ENCODE data around the gene SLC66A2. TPM values are rescaled to one million over a fixed set of nuclear protein-coding genes. Genes with fewer than 3 reads are reported as not detected.
"Not testable (repeated sequence)": the region's sequence is repeated elsewhere in the genome, so short reads cannot be mapped to it uniquely, and the experiment has no call there.

SLC66A2 gene
- polyA plus RNA-seq, 1 donor from 2014 or later = 30.3 TPM

DNA sequence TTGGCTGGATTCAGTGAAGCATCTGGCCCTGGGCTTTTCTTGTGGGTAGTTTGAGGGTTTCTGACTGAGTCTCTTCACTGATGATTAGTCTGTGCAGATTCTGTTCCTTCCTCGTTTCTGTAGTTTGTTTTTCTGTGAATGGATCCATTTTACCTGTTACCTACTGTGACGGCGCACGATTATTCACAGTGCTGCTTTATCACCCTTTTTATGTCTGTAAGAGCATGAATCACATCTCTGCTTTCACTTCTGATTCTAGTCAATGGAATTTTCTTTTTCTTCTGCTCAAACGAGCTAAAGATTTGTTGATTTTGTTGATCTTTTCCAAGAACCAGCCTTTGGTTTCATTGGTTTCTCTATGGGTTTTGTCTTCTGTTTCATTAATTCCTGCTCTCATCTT, 60.8 kb downstream of the SLC66A2 start:
- H3K9me3 Mint-ChIP-seq = peaks cover 15 to 48% (median 36%) of the 10 kb centered on the region in 3 donors
- no peaks in the 10 kb centered on the region for H3K36me3 Mint-ChIP-seq
- no peaks in the 10 kb centered on the region for H3K4me1 Mint-ChIP-seq
- no peaks in the 10 kb centered on the region for H3K27me3 Mint-ChIP-seq
- no peak overlapping the region for H3K27ac Mint-ChIP-seq
- peak overlapping the region in 1 of 4 donors; percentile 30 for H3K4me3 Mint-ChIP-seq

- Mint-ChIP-seq H3K4me3 (peak overlapping the region in 1 of 4 donors; percentile 55), H3K9me3 (peaks cover 9 to 40% (median 27%) of the 10 kb centered on the region in 3 donors), H3K36me3 (no peaks in the 10 kb centered on the region), H3K27me3 (no peaks in the 10 kb centered on the region), H3K27ac (no peak overlapping the region), H3K4me1 (no peaks in the 10 kb centered on the region)
These were observed 61.9 kb downstream of the SLC66A2 start for GRCh38 chr18:79889569-79889968.

DNA sequence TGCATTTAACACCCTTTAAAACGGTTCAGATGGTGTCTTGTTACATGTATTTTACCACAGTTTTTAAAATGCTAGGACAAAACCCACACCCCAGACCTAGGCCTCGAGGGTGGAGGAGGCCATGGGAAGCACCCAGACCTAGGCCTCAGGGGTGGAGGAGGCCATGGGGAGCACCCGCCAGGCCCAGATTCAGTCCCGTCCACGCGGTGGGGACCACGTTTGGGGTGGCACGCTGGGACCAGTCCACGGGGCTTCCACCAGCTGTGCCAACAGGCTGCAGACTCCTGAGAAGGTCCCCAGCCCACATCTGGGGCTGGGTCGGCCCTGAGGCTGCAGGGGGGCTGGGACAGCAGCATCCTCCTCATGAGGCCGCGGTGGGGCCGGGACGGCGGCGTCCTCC, 63.4 kb downstream of the SLC66A2 start:
- Mint-ChIP-seq H3K9me3 (peaks cover 6 to 28% (median 21%) of the 10 kb centered on the region in 3 donors), H3K4me1 (no peaks in the 10 kb centered on the region), H3K36me3 (no peaks in the 10 kb centered on the region), H3K4me3 (no peak overlapping the region), H3K27ac (no peak overlapping the region), H3K27me3 (no peaks in the 10 kb centered on the region)

- H3K4me3 Mint-ChIP-seq = no peak overlapping the region
- no peak overlapping the region for H3K27ac Mint-ChIP-seq
- no peaks in the 10 kb centered on the region for H3K36me3 Mint-ChIP-seq
- peaks cover 6 to 23% (median 21%) of the 10 kb centered on the region in 3 donors for H3K9me3 Mint-ChIP-seq
- no peaks in the 10 kb centered on the region for H3K4me1 Mint-ChIP-seq
- no peaks in the 10 kb centered on the region for H3K27me3 Mint-ChIP-seq
These were observed 64.1 kb downstream of the SLC66A2 start for GRCh38 chr18:79887181-79888000.

- H3K36me3 Mint-ChIP-seq = no peaks in the 10 kb centered on the region
- H3K4me1 Mint-ChIP-seq = no peaks in the 10 kb centered on the region
- no peak overlapping the region for H3K4me3 Mint-ChIP-seq
- no peaks in the 10 kb centered on the region for H3K27me3 Mint-ChIP-seq
- H3K27ac Mint-ChIP-seq = no peak overlapping the region
- H3K9me3 Mint-ChIP-seq = peaks cover 3 to 13% (median 10%) of the 10 kb centered on the region in 3 donors
These were observed 66.3 kb downstream of the SLC66A2 start for GRCh38 chr18:79884963-79885728.

GRCh38 chr18:79884294-79884962, 67.0 kb downstream of the SLC66A2 start:
- H3K9me3 Mint-ChIP-seq = peaks cover 3 to 8% (median 5%) of the 10 kb centered on the region in 3 donors
- H3K27ac Mint-ChIP-seq = no peak overlapping the region
- H3K36me3 Mint-ChIP-seq = no peaks in the 10 kb centered on the region
- H3K4me3 Mint-ChIP-seq = no peak overlapping the region
- no peaks in the 10 kb centered on the region for H3K4me1 Mint-ChIP-seq
- H3K27me3 Mint-ChIP-seq = no peaks in the 10 kb centered on the region

- peaks cover 0 to 2% (median 0%) of the 10 kb centered on the region in 3 donors for H3K9me3 Mint-ChIP-seq
- H3K27me3 Mint-ChIP-seq = no peaks in the 10 kb centered on the region
- no peak overlapping the region for H3K27ac Mint-ChIP-seq
- no peaks in the 10 kb centered on the region for H3K36me3 Mint-ChIP-seq
- no peaks in the 10 kb centered on the region for H3K4me1 Mint-ChIP-seq
- no peak overlapping the region for H3K4me3 Mint-ChIP-seq
These were observed 67.8 kb downstream of the SLC66A2 start for GRCh38 chr18:79883461-79884293.

DNA sequence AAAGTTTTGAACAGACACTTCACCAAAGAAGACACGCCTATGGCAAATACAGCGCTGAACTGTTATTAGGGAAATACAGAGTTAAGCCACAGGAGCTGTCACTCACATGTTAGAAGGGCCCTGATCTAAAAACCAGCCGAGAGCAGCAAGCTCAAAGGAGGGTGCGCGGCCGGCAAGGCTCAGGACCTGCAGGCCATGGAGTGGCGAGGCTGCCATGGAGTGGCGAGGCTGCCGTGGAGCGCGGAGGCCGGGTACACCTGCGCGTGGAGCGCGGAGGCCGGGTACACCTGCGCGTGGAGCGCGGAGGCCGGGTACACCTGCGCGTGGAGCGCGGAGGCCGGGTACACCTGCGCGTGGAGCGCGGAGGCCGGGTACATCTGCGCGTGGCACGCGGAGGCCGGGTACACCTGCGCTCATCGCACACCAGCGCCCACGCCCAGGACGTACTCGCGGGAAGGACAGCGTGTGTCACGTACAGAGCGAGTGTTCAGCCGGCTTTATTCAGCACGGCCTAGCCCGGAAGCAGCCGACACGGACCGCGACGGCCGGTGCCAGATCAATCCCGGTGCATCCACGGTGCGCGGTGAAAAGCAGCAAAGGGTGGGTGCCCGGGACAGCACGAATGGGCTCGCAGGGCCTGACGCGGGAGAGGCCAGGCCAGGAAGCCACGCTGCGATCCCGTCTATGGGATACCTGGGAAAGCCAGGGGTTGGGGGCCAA, 68.8 kb downstream of the SLC66A2 start:
- Mint-ChIP-seq H3K27ac (no peak overlapping the region), H3K27me3 (no peaks in the 10 kb centered on the region), H3K4me1 (no peaks in the 10 kb centered on the region), H3K9me3 (peaks cover 0 to 2% (median 0%) of the 10 kb centered on the region in 3 donors), H3K4me3 (no peak overlapping the region), H3K36me3 (no peaks in the 10 kb centered on the region)

GRCh38 chr18:79881695-79882094, 69.8 kb downstream of the SLC66A2 start:
- Mint-ChIP-seq H3K27me3 (no peaks in the 10 kb centered on the region), H3K4me1 (no peaks in the 10 kb centered on the region), H3K27ac (no peak overlapping the region), H3K4me3 (no peak overlapping the region), H3K36me3 (no peaks in the 10 kb centered on the region), H3K9me3 (peaks cover 0 to 2% (median 0%) of the 10 kb centered on the region in 3 donors)

GRCh38 chr18:79879566-79879965, 71.9 kb downstream of the SLC66A2 start:
- H3K4me1 Mint-ChIP-seq = no peaks in the 10 kb centered on the region
- H3K36me3 Mint-ChIP-seq = no peaks in the 10 kb centered on the region
- no peak overlapping the region for H3K4me3 Mint-ChIP-seq
- H3K27ac Mint-ChIP-seq = no peak overlapping the region
- no peaks in the 10 kb centered on the region for H3K27me3 Mint-ChIP-seq
- H3K9me3 Mint-ChIP-seq = peaks cover 0 to 2% (median 0%) of the 10 kb centered on the region in 3 donors

DNA sequence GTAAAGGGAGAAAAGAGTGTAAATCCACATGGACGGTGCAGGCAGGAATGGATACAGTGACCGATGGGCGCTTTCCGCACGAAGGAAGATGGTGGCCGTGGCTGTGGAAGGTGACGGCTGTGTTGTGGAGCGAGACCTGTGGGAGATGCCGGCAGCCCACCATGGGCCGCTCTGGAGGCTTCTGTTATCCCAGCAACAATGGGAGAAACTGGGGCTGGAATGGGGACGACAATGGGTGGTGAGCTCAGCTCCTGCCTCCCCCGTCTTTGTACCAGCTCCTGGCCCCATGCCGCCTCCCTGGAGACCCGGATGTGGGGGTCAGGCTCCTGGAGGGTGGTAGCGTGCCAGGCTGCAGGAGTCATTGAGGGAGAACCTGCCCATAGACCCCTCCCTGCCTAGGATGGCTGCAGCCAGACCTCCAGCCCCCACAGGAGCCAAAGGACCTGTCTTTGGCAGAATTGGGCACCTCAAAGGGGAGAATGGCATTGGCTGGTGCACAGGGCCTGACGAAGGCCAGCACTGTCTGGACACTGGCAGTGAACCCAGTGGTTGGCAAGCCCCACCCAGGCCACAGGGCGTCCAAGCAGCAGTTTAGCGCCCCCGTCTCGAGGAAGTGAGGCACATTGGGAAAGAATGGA, 72.6 kb downstream of the SLC66A2 start:
- Mint-ChIP-seq H3K36me3 (no peaks in the 10 kb centered on the region), H3K9me3 (peaks cover 0 to 2% (median 0%) of the 10 kb centered on the region in 3 donors), H3K27me3 (no peaks in the 10 kb centered on the region), H3K27ac (no peak overlapping the region), H3K4me3 (no peak overlapping the region), H3K4me1 (no peaks in the 10 kb centered on the region)

- H3K36me3 Mint-ChIP-seq, H3K27me3 Mint-ChIP-seq, H3K4me1 Mint-ChIP-seq, H3K27ac Mint-ChIP-seq, H3K9me3 Mint-ChIP-seq, H3K4me3 Mint-ChIP-seq: not testable (repeated sequence)
These were observed 73.2 kb downstream of the SLC66A2 start for GRCh38 chr18:79878246-79878645.

- Mint-ChIP-seq H3K4me3 (no peak overlapping the region), H3K36me3 (no peaks in the 10 kb centered on the region)
These were observed 74.0 kb downstream of the SLC66A2 start for GRCh38 chr18:79877163-79878091.

More at GRCh38 chr18:79877163-79878091, 74.0 kb downstream of the SLC66A2 start:
- Mint-ChIP-seq H3K27me3 (no peaks in the 10 kb centered on the region), H3K27ac (no peak overlapping the region), H3K4me1 (no peaks in the 10 kb centered on the region), H3K9me3 (peaks cover 0 to 2% (median 0%) of the 10 kb centered on the region in 3 donors)
